ENCODE results near the gene PPP4R3B.

PPP4R3B gene

DNA sequence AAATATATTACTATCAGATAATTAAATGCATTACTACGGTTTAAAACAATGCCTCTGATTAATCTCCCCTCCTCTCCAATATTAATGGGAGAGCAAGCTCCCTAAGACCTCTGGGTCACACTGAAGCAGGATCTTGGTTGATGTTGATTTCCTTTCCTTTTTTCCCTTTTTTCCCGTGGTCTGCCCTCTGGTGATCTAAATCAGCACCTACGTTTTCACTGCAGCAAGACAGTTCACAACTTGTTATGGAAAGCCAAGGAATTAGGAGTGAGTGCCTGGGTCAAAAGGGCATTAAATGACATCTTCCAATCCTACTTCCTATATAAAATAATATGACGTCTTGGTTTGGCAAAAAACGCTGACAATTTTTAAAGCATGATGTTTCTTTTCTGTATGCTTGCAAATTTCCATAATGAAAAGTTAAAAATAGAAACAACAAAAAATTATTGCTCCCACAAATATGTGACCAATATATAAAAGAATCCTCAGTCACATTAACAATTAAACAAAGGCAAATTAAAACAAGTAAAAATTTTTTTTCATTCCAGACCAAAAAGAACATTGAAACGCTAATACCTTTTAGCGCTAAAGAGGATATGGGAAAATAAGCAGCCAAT, 105.8 kb downstream of the PPP4R3B start:
- DNase-seq (ENCODE audit: low read depth), result no peak

DNA sequence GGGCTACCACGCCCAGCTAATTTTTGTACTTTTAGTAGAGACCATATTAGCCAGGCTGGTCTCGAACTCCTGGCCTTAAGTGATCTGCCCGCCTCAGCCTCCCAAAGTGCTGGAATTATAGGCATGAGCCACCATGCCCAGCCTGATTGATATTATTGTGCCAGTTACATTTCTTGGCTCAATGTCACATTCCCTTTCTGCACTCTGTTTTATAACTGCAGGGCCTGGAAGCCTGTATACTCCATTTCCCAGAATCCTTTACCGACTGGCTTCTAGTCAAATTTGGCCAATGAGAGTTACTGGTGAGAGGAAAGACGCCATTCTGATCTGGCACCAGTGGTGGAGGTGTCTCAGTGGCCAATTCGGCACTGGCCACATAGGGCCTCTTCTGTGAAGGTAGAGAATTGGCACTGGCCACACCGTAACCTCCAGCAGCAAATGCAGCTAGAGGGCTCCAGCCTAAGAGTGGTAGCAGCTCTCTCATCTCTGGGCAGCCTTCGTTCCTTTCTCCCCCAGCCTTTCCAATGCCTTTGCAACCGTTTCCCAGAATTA, 114.8 kb downstream of the PPP4R3B start:
- DNase-seq (ENCODE audit: low read depth), result no peak

DNA sequence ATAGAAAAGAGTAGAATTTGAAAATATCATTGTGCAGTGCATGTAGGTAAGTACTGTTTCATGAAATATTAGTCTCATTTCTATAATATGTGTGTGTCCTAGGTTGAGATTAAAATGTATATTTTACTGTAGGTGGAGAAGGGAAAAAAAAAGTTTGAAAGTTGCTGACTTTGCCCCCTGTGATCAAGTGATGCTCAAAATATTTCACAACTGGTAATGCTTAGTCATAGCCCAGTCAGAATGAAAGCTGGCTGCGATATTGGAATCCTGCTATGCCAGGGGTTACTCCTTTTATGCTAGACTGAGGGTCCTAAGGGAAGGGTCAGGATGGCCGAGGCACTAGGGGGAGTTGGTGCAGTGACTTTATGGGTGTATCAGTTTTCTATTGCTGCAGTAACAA, 117.4 kb downstream of the PPP4R3B start:
- no peak for DNase-seq (ENCODE audit: low read depth)

DNA sequence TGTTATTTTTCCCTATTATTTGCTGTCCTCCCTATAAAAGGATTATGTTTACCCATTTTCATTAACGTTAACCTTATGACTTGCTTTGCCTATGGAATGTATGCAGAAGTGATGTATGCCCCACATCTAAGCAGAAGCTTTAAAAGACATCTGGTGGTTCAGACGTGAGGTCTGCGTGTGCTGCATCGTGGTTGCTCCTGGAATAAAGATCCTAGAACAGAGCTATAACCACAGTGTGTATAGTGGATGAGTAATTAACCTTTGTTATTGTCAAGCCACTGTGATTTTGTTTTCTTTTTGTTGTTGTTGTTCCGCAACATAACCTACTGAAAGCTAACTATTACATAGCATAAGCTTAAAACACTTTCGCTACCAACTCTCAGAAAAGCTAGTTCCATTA, 118.8 kb downstream of the PPP4R3B start:
- no peak for DNase-seq (ENCODE audit: low read depth)

Data from non-pigmented ciliary epithelial cell (primary cell).